PC-9 (cell line): ENCODE data around the gene ADSS1. TPM values are rescaled to one million over a fixed set of nuclear protein-coding genes. Genes with fewer than 3 reads are reported as not detected.

Experiments used
- BruUV-seq: library from RNA; stranded (reverse); fragments of 400-500 nt; replicated peaks from 2 replicates; lab custom pipeline; 2021; lab: Mats Ljungman, UMichigan
- CTCF ChIA-PET: fragments of 300-600 bp; sonication (Branson Sonifier 250); formaldehyde crosslinking; loops from one replicate; lab custom pipeline; 2022; ENCODE audit warnings: antibody characterized with exemption; lab: Charles Lee
- POLR2A ChIA-PET: fragments of 300-600 bp; sonication (Branson Sonifier 250); formaldehyde crosslinking; loops from one replicate; lab custom pipeline; 2022; ENCODE audit warnings: antibody characterized with exemption; ENCODE audit not compliant: unreplicated experiment; lab: Charles Lee
- DNase-seq, 2 experiments: peaks; one replicate each; pipeline versions ENCODE4 v3.0.0 to v3.0.0-alpha.2; 2015 to 2022; ENCODE audit warnings: mixed read lengths in 1 of 2
- H2AFZ ChIP-seq: fragments of 200-600 bp; sonication (generic); 2 replicates; pipeline ENCODE4 v1.8.1; 2017; ENCODE audit warnings: antibody characterized with exemption
- H3F3A ChIP-seq: fragments of 200-600 bp; sonication (generic); 2 replicates; pipeline ENCODE4 v1.8.1; 2017; ENCODE audit warnings: antibody characterized with exemption, mild to moderate bottlenecking, low read depth; ENCODE audit not compliant: insufficient read depth
- H3K27ac ChIP-seq: fragments of 200-600 bp; sonication (generic); 2 replicates; pipeline ENCODE4 v1.6.1; 2016; ENCODE audit warnings: mixed run types
- H3K27me3 ChIP-seq: fragments of 200-600 bp; sonication (generic); 2 replicates; pipeline ENCODE4 v1.6.1; 2016; ENCODE audit warnings: low read depth, mixed run types; ENCODE audit not compliant: insufficient read depth
- H3K36me3 ChIP-seq: fragments of 200-600 bp; sonication (generic); 2 replicates; pipeline ENCODE4 v1.6.1; 2016; ENCODE audit warnings: low read depth, mixed run types
- H3K4me1 ChIP-seq: fragments of 200-600 bp; sonication (generic); replicated peaks from 2 replicates; pipeline ENCODE4 v1.6.1; 2016; ENCODE audit warnings: mixed run types; ENCODE audit not compliant: insufficient read depth
- H3K4me2 ChIP-seq: fragments of 200-600 bp; sonication (generic); 2 replicates; pipeline ENCODE4 v1.6.1; 2017; ENCODE audit warnings: mixed run types
- H3K4me3 ChIP-seq: fragments of 200-600 bp; sonication (generic); 2 replicates; pipeline ENCODE4 v1.6.1; 2016; ENCODE audit warnings: mixed run types
- H3K79me2 ChIP-seq: fragments of 200-600 bp; sonication (generic); 2 replicates; pipeline ENCODE4 v1.6.1; 2017; ENCODE audit warnings: low read depth, mixed run types
- H3K9me2 ChIP-seq: fragments of 200-600 bp; sonication (generic); 2 replicates; pipeline ENCODE4 v1.8.1; 2017; ENCODE audit warnings: mild to moderate bottlenecking; ENCODE audit not compliant: insufficient read depth
- H3K9me3 ChIP-seq: fragments of 200-600 bp; sonication (generic); 2 replicates; pipeline ENCODE4 v1.8.1; 2016; ENCODE audit warnings: low read depth; ENCODE audit not compliant: insufficient read depth
- H4K20me1 ChIP-seq: fragments of 200-600 bp; sonication (generic); 2 replicates; pipeline ENCODE4 v1.8.1; 2017; ENCODE audit not compliant: insufficient read depth
- EZH2 ChIP-seq: fragments of 200-600 bp; sonication (generic); IDR thresholded peaks from 2 replicates; pipeline ENCODE4 v1.8.0; 2017; ENCODE audit warnings: antibody characterized with exemption, low read depth
- intact Hi-C: fragments of 100-400 bp; cut with micrococcal nuclease; formaldehyde crosslinking; loops from one replicate; pipeline ENCODE4 v1.10.0; 2022; ENCODE audit not compliant: unreplicated experiment
- total RNA-seq: library from RNA; stranded (reverse); gene quantifications from 2 replicates; pipeline ENCODE4 v1.2.3, GENCODE V29; 2021
- TF ChIP-seq, protein P1 (sequence below): fragments of 200-600 bp; sonication (generic); conservative IDR thresholded peaks from 2 replicates; pipeline ENCODE4 v1.6.1; 2017; ENCODE audit warnings: mixed run types, antibody characterized with exemption, mild to moderate bottlenecking, moderate library complexity

The ADSS1 gene
- total RNA-seq, 1 experiment from 2014 or later: 5.8 TPM

DNA sequence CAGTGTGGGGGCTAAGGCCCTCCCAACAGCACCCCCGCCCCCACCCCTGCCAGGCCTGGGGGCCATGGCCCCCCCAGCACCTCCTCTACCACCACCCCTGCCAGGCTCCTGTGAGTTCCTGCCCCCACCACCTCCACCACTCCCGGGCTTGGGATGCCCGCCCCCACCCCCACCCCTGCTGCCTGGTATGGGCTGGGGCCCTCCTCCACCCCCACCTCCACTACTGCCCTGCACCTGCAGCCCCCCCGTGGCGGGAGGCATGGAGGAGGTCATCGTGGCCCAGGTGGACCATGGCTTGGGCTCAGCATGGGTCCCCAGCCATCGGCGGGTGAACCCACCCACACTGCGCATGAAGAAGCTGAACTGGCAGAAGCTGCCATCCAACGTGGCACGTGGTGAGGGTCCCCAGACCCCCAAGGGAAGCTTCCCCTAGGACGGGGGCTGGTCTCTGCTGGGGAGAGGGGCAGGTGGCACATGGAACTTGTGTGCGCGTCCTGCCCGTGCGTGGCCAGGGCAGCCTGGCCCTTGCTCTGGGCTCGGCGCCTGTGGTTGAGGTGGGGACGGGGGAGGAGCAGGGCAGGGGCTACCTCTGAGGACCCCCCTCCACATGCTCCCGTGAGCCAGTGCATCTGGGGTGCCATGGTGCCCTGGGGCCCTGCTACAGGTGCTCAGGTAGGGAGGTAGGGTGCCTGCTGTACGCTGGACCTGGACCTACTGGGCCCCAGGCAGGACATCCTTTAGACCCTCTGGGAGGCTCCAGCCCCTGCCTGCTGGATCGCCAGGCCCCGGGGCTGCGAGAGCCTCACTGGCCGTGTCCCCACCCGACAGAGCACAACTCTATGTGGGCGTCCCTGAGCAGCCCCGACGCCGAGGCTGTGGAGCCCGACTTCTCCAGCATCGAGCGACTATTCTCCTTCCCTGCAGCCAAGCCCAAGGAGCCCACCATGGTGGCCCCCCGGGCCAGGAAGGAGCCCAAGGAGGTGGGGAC lies 16.1 kb upstream of the ADSS1 start:
- H3K9me2 ChIP-seq: no peaks in the 10 kb centered on the region
- peaks cover 3% of the 10 kb centered on the region; the same call in 1 of the 2 replicates for H3K36me3 ChIP-seq
- no peak overlapping the region for H3K4me3 ChIP-seq
- peaks cover 2% of the 10 kb centered on the region for H4K20me1 ChIP-seq
- DNase-seq: no peak
- H3F3A ChIP-seq: peaks cover 7% of the 10 kb centered on the region; the same call in 1 of the 2 replicates
- no peaks in the 10 kb centered on the region for H3K27me3 ChIP-seq
- BruUV-seq: TSS peak; percentile 5
- H3K9me3 ChIP-seq: no peaks in the 10 kb centered on the region
- ChIA-PET POLR2A (no interaction called here), CTCF (no interaction called here)
- no peak overlapping the region for H2AFZ ChIP-seq
- intact Hi-C loops: loop anchor here (5.0 kb wide), 2 partner anchors 41 to 56 kb away; no protein-coding TSS in a partner anchor
- TF ChIP-seq, protein P1, sequence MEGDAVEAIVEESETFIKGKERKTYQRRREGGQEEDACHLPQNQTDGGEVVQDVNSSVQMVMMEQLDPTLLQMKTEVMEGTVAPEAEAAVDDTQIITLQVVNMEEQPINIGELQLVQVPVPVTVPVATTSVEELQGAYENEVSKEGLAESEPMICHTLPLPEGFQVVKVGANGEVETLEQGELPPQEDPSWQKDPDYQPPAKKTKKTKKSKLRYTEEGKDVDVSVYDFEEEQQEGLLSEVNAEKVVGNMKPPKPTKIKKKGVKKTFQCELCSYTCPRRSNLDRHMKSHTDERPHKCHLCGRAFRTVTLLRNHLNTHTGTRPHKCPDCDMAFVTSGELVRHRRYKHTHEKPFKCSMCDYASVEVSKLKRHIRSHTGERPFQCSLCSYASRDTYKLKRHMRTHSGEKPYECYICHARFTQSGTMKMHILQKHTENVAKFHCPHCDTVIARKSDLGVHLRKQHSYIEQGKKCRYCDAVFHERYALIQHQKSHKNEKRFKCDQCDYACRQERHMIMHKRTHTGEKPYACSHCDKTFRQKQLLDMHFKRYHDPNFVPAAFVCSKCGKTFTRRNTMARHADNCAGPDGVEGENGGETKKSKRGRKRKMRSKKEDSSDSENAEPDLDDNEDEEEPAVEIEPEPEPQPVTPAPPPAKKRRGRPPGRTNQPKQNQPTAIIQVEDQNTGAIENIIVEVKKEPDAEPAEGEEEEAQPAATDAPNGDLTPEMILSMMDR: no peak
- TF ChIP-seq EZH2: no peak
- no peaks in the 10 kb centered on the region for H3K4me1 ChIP-seq
- H3K27ac ChIP-seq: no peak overlapping the region
- H3K79me2 ChIP-seq: no peaks in the 10 kb centered on the region
- H3K4me2 ChIP-seq: no peak overlapping the region

DNA sequence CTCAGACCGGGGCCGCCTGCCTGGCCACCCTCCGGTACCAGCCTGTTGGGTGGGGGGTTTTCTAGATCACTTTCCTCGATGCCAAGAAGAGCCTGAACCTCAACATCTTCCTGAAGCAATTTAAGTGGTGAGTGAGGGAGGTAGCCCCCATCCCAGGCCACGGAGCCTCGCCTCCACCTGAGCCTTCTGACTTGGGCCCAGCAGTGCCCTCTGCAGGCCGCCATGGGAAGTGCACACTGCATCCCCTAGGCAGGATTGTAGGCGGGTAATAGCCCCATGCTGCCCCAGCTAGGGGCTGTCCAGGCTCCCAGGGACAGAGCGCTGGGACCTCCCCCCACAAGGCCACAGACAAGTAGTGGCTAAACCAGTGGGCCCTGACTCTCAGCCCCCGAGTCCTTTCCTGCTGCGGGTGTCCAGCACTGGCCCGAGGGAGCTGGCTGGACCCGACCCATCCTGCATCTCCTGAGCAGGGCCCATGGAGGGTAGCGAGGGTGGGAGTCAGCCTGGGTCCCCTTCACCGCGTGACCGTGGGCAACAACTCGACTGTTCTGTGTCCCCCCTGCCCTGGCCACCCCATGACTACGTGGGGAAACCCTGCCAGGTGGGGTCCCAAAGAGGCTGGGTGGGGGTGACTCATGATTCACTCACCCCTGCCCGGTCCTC lies 15.3 kb upstream of the ADSS1 start:
- peak in 1 of 2 experiments; percentile 60 for DNase-seq
- Histone ChIP-seq H3F3A (peaks cover 7% of the 10 kb centered on the region; the same call in 1 of the 2 replicates), H3K27ac (no peak overlapping the region), H4K20me1 (no peaks in the 10 kb centered on the region; the same call in none of the 2 replicates), H3K79me2 (no peaks in the 10 kb centered on the region), H3K9me2 (no peaks in the 10 kb centered on the region), H3K9me3 (no peaks in the 10 kb centered on the region), H2AFZ (no peak overlapping the region), H3K4me1 (no peaks in the 10 kb centered on the region), H3K36me3 (peaks cover 3% of the 10 kb centered on the region; the same call in 1 of the 2 replicates), H3K4me3 (no peak overlapping the region), H3K27me3 (no peaks in the 10 kb centered on the region), H3K4me2 (no peak overlapping the region)
- intact Hi-C loops: loop anchor here (5.0 kb wide), 2 partner anchors 41 to 56 kb away; no protein-coding TSS in a partner anchor
- TF ChIP-seq, protein P1: peak; percentile 98
- no peak for TF ChIP-seq EZH2
- no TSS peak for BruUV-seq
- ChIA-PET CTCF (no interaction called here), POLR2A (no interaction called here)

DNA sequence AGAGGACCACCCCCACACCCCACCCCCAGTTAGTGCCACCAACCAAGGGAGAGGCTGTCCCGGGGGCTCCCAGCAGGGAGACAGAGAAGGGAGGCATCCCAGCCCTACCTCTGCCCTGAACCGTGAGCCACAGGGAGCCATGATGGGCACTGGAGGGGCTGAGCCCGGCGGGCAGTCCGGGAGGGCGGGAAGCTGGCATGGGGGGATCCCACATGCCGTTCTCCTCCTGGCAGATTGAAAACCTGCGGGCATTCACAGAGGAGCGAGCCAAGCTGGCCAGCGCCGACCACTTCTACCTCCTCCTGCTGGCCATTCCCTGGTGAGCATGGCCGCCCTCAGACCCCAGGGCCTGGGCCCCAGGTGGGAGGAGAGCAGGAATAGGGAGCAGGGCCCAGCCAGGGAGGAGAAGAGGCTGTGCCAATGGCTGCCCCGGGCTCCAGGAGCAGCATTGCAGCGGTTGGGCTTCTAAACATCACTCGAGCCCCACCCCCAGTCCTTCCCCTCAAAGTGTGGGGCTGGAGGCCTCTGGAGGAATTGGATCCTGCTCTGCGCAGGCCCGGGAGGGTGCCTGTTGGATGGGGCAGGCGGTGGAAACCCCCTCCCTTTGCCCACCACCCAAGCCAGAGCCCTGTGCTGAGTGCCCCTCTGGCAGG lies 14.5 kb upstream of the ADSS1 start:
- Histone ChIP-seq H3K4me2 (no peak overlapping the region), H3K4me3 (no peak overlapping the region), H3K36me3 (0 out of 2 replicates have a peak, but pooled peaks cover 3% of the 10 kb centered on the region), H2AFZ (no peak overlapping the region), H3K27ac (no peak overlapping the region), H3K4me1 (no peaks in the 10 kb centered on the region), H3K9me3 (no peaks in the 10 kb centered on the region), H3K9me2 (no peaks in the 10 kb centered on the region), H3F3A (peaks cover 7% of the 10 kb centered on the region; the same call in 1 of the 2 replicates), H3K79me2 (no peaks in the 10 kb centered on the region), H4K20me1 (no peaks in the 10 kb centered on the region; the same call in none of the 2 replicates), H3K27me3 (no peaks in the 10 kb centered on the region)
- TF ChIP-seq, protein P1: no peak
- no peak for TF ChIP-seq EZH2
- BruUV-seq: no TSS peak
- ChIA-PET CTCF (no interaction called here), POLR2A (no interaction called here)
- DNase-seq: no peak
- intact Hi-C loops: loop anchor here (5.0 kb wide), 2 partner anchors 42 to 57 kb away; no protein-coding TSS in a partner anchor
